OCI-LY7 (cell line): Measurements from ENCODE around the gene PHGDH.

Source experiments
- EZH2phosphoT487 ChIP-seq: fragments of 200-600 bp; sonication (generic); IDR thresholded peaks from 2 replicates; pipeline ENCODE4 v1.6.1; 2018; ENCODE audit warnings: low read depth, borderline replicate concordance, mild to moderate bottlenecking, mixed run types, antibody characterized with exemption, low read length, moderate library complexity, mixed read lengths
- TF ChIP-seq, protein P1 (sequence below): fragments of 200-600 bp; sonication (generic); conservative IDR thresholded peaks from 2 replicates; pipeline ENCODE4 v1.5.1; 2014; ENCODE audit warnings: mild to moderate bottlenecking, antibody characterized with exemption, low read length, moderate library complexity, mixed read lengths

DNA sequence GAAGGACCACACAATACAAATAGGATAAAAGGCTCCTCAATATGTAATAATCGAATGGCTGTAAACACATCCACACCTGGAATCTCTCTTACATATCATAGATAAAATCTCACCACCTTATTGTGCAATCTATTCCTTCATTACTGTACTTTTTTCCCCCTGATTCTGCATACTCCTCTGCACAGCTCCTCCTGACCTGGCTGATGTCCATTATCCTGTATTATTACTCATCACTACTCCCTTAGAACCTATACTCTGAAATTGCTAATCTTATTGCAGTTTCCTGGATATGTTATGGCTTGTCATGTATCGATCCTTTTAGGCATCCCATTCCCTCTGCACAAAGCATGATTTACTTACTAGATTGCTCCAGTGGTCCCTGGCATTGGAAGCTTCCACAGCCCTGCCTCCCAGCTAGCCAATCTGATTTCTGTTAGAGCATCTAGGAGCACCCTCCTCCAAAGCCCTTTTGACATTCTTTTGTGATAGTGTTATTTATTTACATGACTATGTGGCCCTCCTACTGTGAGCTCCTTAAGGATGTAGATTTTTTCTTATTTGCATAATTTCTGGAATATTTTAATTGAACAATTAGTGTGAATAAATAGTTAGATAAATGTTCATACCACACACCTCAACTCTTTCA lies 24.2 kb upstream of the PHGDH start:
- TF ChIP-seq, protein P1, sequence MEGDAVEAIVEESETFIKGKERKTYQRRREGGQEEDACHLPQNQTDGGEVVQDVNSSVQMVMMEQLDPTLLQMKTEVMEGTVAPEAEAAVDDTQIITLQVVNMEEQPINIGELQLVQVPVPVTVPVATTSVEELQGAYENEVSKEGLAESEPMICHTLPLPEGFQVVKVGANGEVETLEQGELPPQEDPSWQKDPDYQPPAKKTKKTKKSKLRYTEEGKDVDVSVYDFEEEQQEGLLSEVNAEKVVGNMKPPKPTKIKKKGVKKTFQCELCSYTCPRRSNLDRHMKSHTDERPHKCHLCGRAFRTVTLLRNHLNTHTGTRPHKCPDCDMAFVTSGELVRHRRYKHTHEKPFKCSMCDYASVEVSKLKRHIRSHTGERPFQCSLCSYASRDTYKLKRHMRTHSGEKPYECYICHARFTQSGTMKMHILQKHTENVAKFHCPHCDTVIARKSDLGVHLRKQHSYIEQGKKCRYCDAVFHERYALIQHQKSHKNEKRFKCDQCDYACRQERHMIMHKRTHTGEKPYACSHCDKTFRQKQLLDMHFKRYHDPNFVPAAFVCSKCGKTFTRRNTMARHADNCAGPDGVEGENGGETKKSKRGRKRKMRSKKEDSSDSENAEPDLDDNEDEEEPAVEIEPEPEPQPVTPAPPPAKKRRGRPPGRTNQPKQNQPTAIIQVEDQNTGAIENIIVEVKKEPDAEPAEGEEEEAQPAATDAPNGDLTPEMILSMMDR = no peak
- no peak for TF ChIP-seq EZH2phosphoT487
